GM19328 (cell line): ENCODE results near the gene POLG2.
"Not testable (repeated sequence)": the region's sequence is repeated elsewhere in the genome, so short reads cannot be mapped to it uniquely, and the experiment has no call there.

Experiments used
- ATAC-seq: cut with Tn5 transposase; IDR thresholded peaks from one replicate; pipeline ENCODE4 v1.9.1; 2021; ENCODE audit warnings: mild to moderate bottlenecking, moderate library complexity; ENCODE audit not compliant: unreplicated experiment

Gene POLG2

DNA sequence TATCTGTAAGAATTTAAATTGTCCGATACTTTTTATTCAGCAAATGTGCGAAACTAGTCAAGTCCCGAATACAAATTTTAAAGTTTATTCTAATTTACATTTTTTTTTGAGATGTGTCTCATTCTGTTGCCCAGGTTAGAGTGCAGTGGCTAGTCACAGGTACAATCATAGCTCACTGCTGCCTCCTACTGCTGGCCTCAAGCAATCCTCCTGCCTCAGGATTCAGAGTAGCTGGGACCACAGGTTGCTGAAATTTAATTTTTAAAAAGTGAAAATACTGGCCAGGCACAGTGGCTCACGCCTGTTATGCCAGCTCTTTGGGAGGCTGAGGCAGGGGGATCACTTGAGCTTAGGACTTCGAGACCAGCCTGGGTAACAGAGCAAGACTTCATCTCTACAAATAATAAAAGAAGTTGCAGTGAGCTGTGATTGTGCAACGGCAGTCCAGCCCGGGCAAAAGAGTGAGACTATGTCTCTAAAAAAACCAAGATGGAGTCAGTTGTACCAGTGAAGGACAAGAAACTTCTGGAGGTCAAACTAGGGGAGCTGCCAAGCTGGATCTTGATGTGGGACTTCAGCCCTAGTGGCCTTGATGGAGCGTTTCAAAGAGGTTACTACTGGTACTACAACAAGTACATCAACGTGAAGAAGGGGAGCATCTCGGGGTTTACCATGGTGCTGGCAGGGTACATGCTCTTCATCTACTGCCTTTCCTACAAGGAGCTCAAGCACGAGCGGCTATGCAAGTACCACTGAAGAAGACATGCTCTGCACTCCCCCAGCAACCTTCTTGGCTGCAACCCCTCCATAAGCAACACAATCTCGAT is 5.6 kb downstream of the POLG2 start:
- no peak for ATAC-seq

DNA sequence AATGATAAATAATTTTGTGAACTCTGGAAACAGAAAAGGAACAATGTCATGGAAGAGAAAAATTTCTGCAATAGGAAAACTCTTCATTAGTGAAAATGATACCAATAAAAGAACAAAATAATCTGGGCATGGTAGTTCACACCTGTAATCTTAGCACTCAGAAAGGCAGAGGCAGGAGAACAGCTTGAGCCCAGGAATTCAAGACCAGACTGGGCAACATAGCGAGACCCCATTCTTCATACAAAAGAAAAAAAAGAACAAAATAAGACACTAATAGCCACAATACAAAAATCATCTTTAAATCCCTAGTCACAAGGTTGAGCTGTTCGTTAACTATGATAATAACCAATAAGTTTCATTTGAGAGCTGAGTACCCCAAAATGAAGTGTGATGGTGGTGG is 8.6 kb downstream of the POLG2 start:
- no peak for ATAC-seq

DNA sequence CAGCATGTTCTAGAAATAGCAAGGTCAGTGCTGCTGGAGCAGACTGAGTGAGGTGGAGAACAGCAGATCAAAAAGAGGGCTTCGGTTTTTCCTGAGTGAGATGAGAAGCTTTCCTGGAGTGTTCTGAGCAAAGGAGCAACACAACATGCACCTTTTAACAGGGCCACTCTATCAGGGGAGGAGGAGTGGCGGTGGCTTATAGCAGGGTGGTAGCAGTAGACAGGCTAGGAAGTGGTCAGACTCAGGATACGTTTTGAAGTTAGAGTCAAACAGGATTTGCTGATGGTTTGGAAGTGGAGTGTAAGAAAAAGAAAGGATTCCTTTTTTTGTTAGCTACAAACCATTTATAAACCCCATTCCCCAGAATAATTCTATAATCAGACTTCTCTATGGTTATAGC is 12.5 kb downstream of the POLG2 start:
- no peak for ATAC-seq

DNA sequence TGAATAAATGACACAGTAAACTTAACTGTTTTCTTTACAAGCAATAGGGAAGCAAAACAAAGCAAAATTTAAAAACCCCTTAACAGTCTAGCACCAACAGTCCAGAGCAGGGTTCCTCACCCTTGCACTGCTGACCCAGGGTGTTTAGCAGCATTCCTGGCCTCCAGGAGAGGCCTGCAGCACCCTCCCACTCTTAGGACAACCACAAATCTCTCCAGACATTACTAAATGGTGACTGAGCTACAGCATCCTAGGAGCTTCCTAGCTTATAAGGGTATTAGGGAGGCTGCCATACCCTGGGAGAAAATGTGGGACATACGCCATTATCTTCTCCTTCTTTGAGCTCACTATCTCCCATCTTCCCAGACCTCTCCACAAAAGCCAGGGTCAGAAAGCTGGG is 15.9 kb downstream of the POLG2 start:
- no peak for ATAC-seq

DNA sequence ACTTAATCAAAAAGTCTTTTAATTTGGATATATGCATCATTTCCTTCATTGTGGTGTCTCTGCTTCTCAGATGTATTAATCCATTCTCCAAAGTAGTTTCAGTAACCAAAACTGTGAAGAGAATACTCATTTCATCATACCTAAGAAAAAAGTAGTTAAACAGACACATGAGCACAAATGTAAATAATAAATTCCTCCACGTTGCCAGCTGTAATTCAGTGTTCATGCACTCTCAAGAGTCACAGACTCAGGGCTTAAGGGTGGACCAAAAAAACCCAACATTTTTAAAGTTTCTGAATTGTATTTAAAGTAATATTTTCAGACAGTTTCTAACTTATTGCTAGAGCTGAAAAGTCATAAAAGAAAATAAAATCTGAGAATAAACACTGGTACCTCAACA is 19.0 kb downstream of the POLG2 start:
- no peak for ATAC-seq

DNA sequence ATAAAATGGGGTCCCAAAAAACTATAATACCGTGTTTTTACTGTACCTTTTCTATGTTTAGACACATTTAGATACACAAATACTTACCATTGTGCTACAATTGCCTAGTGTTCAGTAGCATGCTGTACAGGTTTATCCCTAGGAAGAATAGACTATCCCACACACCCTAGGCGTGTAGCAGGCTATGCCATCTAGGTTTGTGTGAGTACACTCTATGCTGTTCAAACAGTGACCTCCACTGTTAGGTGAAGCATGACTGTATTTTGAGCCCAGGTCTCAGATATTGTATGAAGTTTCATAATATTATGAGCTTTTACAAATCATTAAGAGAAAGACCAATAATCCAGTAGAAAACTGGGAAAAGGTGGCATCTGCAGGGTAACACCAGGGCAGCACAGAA is 24.3 kb downstream of the POLG2 start:
- no peak for ATAC-seq

DNA sequence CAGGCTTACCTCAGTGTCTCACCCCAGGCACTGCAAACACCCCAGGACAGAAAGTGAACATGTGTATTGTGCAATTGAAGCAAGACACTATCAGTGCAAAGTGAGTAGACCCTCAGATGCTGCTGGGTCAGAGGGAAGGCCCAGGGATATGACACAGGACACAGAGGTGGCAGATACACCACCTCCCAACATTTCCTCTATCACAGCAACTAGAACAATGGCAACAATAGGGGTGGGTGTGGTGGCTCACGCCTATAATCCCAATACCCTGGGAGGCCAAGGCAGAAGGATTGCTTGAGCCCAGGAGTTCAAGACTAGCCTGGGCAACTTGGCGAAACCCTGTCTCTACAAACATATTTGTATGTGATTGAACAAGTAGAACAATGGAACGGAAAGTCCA is 25.4 kb downstream of the POLG2 start:
- ATAC-seq, result no peak

DNA sequence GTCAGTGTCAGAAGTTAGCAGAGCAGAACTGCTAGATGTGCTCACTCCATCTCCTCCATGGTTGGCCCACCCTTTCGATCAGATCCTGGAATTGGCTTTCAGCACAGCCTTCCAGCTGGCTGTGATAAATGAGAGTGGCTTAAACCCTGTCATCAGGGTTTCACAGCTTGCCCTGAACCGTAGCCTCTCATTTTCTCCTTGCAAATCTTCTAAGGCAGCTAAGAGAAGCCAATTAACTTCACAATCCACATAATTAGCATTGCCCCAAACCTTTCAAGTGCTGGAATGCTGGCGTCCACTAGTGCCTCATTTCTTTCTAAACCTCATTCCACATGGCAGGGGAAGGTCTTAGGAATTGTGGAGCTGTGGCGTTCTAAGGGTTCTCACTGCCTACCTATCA is 26.2 kb downstream of the POLG2 start:
- ATAC-seq, result no peak

DNA sequence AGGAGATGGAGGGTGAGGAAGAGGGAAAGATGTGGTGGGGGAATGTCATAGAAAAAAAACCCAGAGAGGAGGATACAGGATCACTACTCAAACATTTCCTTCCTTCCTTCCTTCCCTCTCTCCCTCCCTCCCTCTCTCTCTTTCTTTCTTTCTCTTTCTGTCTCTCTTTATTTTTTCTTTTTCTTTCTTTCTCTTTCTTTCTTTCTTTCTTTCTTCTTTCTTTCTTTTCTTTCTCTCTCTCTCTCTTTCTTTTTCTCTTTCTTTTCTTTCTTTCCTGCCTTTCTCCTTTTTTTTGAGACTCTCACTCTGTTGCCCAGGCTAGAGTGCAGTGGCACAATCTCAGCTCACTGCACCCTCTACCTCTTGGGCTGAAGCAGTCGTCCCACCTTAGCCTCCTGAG is 30.0 kb downstream of the POLG2 start:
- not testable (repeated sequence) for ATAC-seq

DNA sequence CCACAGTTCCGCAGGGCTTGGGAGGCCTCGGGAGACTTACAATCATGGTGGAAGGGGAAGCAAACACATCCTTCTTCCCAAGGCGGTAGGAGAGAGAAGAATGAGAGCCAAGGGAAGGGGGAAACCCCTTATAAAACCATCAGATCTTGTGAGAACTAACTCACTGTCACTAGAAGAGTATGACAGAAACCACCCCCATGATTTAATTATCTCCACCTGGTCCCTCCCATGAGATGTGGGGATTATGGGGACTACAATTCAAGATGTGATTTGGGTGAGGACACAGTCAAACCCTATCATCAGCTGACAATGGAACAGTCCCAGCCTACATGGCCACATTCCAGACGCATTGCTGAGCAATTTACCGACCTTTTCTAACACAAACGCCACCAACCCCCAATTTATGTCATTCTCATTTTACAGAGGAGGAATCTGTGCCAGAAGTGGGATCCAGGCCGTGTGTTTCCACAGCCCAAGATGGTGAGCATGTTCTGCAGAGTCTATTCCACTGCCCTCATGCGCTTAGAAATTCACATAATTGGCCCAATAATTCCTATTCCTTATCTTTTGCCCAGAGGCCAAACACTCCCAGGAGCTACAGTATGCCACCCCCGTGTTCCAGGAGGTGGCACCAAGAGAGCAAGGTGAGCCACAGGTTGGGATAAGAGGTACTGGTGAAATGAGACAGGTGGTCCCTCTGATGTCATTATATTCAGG is 30.7 kb downstream of the POLG2 start:
- ATAC-seq, result no peak

DNA sequence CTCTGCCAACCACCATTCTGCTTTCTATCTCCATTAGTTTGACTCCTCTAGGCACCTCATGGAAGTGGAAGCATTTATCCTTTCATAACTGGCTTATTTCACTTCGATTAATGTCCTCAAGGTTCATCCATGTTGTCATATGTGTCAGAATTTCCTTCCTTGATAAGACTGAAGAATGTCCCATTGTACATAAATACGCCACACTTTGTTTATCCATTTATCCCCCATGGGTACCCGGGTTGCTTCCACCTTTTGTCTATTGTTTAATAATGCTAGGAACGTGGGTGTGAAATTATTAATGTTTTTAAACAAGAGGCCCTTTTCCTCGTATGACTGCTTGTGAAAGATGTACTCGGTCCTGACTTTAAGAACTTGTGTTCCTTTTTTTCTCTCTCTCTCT is 35.1 kb downstream of the POLG2 start:
- no peak for ATAC-seq

DNA sequence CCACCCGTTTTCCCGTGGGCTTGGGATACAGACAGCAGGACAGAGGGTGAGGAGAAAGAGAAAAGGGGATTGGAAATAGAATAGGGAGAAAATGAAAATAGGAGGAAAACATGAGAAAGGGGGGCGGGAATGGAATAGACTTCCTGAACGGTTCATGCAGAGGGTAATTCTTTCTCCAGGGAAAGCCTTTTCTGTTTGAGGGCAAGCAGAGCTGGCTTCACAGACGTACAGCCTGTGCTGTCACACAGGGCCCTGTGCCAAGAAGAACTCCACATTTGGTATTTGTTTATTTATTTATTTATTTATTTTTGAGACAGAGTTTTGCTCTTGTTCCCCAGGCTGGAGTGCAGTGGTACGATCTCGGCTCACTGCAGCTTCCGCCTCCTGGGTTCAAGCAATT is 35.9 kb downstream of the POLG2 start:
- ATAC-seq, result no peak

DNA sequence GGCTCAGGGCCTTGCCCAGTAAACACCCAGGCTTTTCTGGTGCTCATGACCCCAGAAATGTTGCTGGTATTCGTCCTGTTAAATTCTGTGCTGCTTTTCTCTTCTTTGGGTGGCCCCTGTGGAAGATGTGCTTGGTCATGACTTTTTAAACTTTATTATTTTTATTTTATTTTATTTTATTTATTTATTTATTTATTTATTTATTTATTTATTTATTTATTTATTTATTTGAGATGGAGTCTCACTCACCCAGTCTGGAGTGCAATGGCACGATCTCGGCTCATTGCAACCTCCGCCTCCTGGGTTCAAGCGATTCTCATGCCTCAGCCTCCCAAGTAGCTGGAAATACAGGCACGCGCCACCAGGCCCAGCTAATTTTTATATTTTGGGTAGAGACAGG is 37.0 kb downstream of the POLG2 start:
- not testable (repeated sequence) for ATAC-seq

DNA sequence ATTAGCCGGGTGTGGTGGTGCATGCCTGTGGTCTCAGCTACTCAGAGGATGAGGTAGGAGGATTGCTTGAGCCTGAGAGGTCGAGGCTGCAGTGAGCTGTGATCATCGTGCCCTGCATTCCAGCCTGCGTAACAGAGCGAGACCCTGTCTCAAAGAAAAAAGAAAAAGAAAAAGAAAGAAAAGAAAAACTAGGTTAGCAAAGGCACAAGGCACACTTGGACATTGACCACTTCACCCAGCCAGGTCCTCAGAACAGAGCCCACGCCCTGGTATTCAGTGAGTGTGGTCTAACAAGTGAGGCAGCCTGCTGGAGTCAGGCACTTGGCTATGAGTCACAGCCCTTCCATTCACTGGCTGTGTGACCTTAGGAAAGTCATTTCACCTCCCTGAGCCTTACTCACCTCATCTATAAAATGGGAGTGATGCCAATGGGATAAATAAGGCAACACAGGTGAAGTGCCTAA is 37.5 kb downstream of the POLG2 start:
- ATAC-seq, result no peak

DNA sequence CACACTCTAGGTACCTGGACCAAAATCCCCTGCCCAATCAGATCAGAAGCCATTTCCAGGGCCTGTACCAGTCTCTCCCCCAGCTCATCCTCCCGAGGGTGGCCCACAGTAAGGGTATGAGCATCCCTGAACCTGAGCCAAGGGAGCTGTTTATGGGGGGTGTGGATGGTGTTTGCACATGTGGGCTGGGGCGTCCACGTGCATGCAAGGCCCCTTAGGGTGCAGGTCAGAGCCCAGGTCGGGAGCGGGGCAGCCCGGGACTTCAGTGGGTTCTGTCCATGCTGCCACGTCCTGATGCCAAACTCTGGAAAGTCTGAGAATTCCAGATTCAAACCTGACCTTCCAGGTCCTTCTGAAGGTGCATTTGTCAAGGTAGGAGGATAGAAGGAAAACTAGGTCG is 38.1 kb downstream of the POLG2 start:
- ATAC-seq, result no peak

DNA sequence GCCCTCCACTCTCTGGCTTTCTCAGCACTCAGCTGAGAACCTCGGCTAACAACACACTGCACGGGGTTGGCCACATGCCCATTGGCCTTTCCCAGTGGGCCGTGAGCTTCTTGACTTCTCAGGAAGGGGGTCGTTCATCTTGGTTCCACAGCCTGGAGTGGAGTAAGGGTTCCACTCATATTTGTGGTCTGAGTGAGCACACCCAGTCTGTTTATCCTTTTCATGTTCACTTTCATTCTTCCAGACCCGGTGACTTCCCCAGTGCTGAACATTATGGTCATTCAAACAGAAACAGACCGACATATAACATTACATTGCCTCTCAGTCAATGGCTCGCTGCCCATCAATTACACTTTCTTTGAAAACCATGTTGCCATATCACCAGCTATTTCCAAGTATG is 39.7 kb downstream of the POLG2 start:
- no peak for ATAC-seq

DNA sequence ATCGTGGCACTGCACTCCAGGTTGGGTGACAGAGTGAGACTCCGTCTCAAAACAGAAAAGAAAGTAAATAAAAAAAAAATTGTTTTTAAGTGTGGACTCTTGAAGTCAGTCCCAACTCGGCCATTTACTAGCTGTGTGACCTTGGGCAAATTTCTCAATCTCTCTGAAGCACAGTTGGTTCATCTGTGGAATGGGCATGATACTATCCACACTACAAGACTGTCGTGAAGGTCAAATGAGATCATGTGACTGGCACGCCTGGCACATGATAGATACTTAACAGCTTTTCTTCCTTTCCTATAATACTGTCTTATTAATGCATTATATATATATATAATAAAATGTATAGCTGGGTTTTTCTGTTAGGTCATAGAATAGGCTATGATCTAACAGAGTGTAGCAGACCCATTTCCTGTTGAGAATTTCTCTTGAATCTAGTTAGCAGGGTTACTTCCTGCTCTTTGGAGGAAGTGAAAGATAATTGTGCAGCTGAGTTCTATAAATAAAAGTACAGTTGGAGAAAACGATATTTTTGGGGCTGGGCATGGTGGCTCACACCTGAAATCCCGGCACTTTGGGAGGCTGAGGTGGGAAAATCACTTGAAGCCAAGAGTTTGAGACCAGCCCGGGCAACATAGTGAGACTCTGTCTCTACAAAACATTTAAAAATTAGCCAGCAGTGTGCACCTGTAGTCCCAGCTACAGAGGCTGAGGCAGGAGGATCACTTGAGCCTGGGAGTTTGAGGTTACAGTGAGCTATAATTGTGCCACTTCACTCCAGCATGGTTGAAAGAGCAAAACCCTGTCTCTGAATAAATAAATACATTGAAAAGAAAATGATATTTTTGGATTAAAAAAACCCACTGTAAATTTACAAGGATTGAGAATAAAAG is 40.6 kb downstream of the POLG2 start:
- ATAC-seq, result no peak

DNA sequence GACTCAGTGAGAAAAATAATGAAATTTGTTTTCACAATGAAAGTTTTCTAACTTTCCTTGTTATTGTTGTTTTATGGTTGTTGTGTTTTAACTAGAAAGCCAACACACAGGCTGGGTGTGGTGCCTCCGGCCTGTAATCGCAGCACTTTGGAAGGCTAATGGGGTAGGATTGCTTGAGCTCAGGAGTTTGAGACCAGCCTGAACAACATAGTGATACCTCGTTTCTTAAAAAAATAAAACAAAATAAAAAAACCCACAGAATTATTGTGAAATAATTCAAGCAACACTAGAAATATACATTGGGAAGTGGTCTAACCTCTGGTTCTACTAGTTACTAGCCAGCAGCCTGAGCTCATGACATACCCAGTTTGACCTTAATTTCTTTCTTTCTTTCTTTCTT is 47.3 kb downstream of the POLG2 start:
- ATAC-seq, result no peak

DNA sequence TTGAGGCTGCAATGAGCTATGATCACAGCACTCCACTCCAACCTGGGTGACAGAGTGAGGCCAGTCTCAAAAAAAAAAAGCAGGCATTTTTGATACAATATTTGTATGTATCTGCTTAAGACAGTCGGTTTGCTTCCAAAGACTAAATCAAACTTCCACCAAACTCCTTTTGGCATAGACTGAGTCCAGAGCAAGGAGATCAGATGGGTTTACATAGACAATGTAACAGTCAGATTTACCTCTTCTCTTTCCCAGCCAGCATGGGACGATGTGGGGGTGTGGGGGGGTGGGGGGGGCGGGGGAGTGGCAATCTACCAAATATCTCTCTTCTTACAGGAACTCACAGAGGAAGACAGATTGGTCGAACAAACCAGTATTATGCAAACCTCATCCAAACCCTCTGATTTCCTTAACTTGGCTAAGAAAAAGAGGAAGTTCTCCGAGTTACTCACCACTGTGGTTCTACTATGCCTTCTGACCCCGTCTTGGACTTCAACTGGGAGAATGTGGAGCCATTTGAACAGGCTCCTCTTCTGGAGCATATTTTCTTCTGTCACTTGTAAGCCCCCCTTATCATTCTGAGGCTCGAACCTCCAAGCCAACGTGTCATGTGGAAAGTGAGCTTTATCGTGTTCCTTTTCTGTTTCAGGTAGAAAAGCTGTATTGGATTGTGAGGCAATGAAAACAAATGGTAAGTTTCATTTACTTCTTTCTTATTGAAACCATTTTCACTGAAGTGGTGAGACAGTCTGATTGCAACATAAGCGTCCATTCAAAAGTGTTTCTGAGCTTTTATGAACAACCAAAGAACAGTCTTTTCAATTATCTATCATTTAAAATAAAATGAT is 48.0 kb downstream of the POLG2 start, which contains the start of gene MILR1:
Gene MILR1, plus strand, starts transcription at position 451 of the 848 bp plus-strand sequence. Its CDS starts 54 bp downstream, at position 505.
- ATAC-seq, result no peak

DNA sequence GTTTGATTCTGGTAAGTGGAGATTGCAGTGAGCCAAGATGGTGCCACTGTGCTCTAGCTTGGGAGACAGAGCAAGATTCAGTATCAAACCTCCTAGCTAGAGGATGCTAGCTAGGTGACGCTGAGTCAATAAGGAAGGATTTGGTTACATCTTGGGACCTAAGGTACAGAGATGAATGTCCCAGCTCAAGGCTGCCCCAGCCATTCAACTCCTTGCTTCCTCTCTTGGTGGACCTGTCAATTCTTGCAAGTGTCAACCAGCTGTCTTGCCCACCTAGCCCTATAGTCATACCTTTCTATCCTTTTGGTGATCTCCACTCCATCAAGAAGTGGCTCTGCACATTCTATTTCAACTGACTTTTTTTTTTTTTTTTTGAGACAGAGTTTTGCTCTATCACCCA is 49.3 kb downstream of the POLG2 start:
- no peak for ATAC-seq
